ENCODE results near the gene PEX16. TPM values are rescaled to one million over a fixed set of nuclear protein-coding genes. Genes with fewer than 3 reads are reported as not detected.

PEX16 gene
- total RNA-seq, 4 donors from 2014 or later = 31.3 to 111 (median 51.9) TPM

GRCh38 chr11:45879803-45880686 is 37.6 kb downstream of the PEX16 start:
- H3K27ac ChIP-seq = peak overlapping the region in 2 of 4 donors; percentile 28 to 52
- H3K36me3 ChIP-seq = peaks cover 0 to 20% (median 7%) of the 10 kb centered on the region in 4 donors
- WGBS, 2 donors (ENCODE audit: low coverage in 1 of 2) = 70 to 75% methylated on average over 6 to 7 of the region's 7 CpGs

GRCh38 chr11:45877845-45878244 is 39.8 kb downstream of the PEX16 start:
- TF ChIP-seq POLR2A (IDR thresholded peaks at IDR 0.05) = no peak
- in situ Hi-C loops (cut with MboI; ENCODE audit: low pct_ligation_motif_present in 1 of 4, low pct_unique_long_range_greater_than_20kb in 1 of 4, low sequenced_read_pairs in 3 of 4) = no loop called here
- Histone ChIP-seq H3K27ac (no peak overlapping the region), H3K4me3 (no peak overlapping the region), H3K4me1 (peaks cover 0 to 4% (median 0%) of the 10 kb centered on the region in 4 donors), H3K27me3 (no peaks in the 10 kb centered on the region), H3K9me3 (no peaks in the 10 kb centered on the region), H3K36me3 (peaks cover 0 to 34% (median 7%) of the 10 kb centered on the region in 4 donors)
- 89 to 100% methylated on average over 1 to 3 of the region's 3 CpGs for WGBS, 2 donors (ENCODE audit: low coverage in 1 of 2)
- DNase-seq = no peak
- intact Hi-C loops (cut with DNase I; ENCODE audit: low total_unique reads) = no loop called here

More at GRCh38 chr11:45879803-45880686, 37.6 kb downstream of the PEX16 start:
- in situ Hi-C loops (cut with MboI; ENCODE audit: low pct_ligation_motif_present in 1 of 4, low pct_unique_long_range_greater_than_20kb in 1 of 4, low sequenced_read_pairs in 3 of 4) (no loop called here), intact Hi-C loops (cut with DNase I; ENCODE audit: low total_unique reads) (no loop called here)
- DNase-seq = no peak
- TF ChIP-seq CTCF (IDR thresholded peaks at IDR 0.05) = no peak
- TF ChIP-seq EP300 (IDR thresholded peaks at IDR 0.05; ENCODE audit: low read depth) = no peak
- peak in 2 of 3 donors; percentile 49 to 58 for TF ChIP-seq POLR2AphosphoS5 (IDR thresholded peaks at IDR 0.05)
- no peak for TF ChIP-seq POLR2A (IDR thresholded peaks at IDR 0.05)
- Histone ChIP-seq H3K9me3 (no peaks in the 10 kb centered on the region), H3K4me3 (no peak overlapping the region), H3K27me3 (no peaks in the 10 kb centered on the region), H3K4me1 (peaks cover 0 to 5% (median 0%) of the 10 kb centered on the region in 4 donors)

GRCh38 chr11:45877221-45877620 is 40.5 kb downstream of the PEX16 start:
- in situ Hi-C loops (cut with MboI; ENCODE audit: low pct_ligation_motif_present in 1 of 4, low pct_unique_long_range_greater_than_20kb in 1 of 4, low sequenced_read_pairs in 3 of 4) (no loop called here), intact Hi-C loops (cut with DNase I; ENCODE audit: low total_unique reads) (no loop called here)
- Histone ChIP-seq H3K9me3 (no peaks in the 10 kb centered on the region), H3K27me3 (no peaks in the 10 kb centered on the region), H3K4me3 (no peak overlapping the region), H3K27ac (no peak overlapping the region), H3K36me3 (peaks cover 0 to 36% (median 7%) of the 10 kb centered on the region in 4 donors), H3K4me1 (peaks cover 0 to 4% (median 0%) of the 10 kb centered on the region in 4 donors)
- DNase-seq = no peak
- no peak for TF ChIP-seq CTCF (IDR thresholded peaks at IDR 0.05)
- TF ChIP-seq POLR2A (IDR thresholded peaks at IDR 0.05) = no peak
- no peak for TF ChIP-seq EP300 (IDR thresholded peaks at IDR 0.05; ENCODE audit: low read depth)
- TF ChIP-seq POLR2AphosphoS5 (IDR thresholded peaks at IDR 0.05) = no peak
- 80 to 87% methylated on average over 2 to 8 of the region's 8 CpGs for WGBS, 2 donors (ENCODE audit: low coverage in 1 of 2)

DNA sequence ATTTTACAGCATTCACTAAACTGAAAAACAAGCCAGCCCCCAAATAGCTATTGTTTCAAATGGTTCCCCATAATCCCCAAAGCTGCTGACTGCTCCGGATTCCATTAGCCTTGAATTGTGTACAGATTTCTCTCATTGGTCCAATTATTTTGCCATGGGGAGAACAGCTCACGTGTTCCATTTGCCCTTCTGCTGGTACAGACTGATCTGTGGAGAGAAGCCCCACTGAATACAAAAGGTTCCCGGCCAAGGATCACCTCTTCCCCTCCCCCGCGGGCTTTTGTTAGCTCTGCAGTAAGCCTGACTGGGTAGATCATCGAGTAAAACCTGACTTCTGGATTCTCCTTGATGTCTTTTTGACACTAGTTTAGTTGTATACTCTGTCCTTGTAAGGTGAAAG is 41.3 kb downstream of the PEX16 start:
- no peak for DNase-seq
- in situ Hi-C loops (cut with MboI; ENCODE audit: low pct_ligation_motif_present in 1 of 4, low pct_unique_long_range_greater_than_20kb in 1 of 4, low sequenced_read_pairs in 3 of 4) (no loop called here), intact Hi-C loops (cut with DNase I; ENCODE audit: low total_unique reads) (no loop called here)
- TF ChIP-seq POLR2A (IDR thresholded peaks at IDR 0.05) (no peak), CTCF (IDR thresholded peaks at IDR 0.05) (no peak)
- Histone ChIP-seq H3K36me3 (peaks cover 0 to 44% (median 8%) of the 10 kb centered on the region in 4 donors), H3K27ac (no peak overlapping the region), H3K4me3 (no peak overlapping the region), H3K9me3 (no peaks in the 10 kb centered on the region), H3K27me3 (no peaks in the 10 kb centered on the region), H3K4me1 (peaks cover 0 to 4% (median 0%) of the 10 kb centered on the region in 4 donors)
- WGBS, 2 donors (ENCODE audit: low coverage in 1 of 2) = 77 to 90% methylated on average over 2 to 6 of the region's 6 CpGs
